ENCODE data around the gene PATE3.

Gene PATE3

GRCh38 chr11:125787827-125788226, at the start of gene PATE3:
Gene PATE3 (plus strand): TSS chr11:125788127. CDS start chr11:125788152, 25 bp downstream.
- no peak for DNase-seq (ENCODE audit: low read depth)

- DNase-seq (ENCODE audit: low read depth): no peak
Observed at GRCh38 chr11:125740617-125741016, 47.3 kb upstream of the PATE3 start.

GRCh38 chr11:125743681-125744080, 44.2 kb upstream of the PATE3 start:
- no peak for DNase-seq (ENCODE audit: low read depth)

- no peak for DNase-seq (ENCODE audit: low read depth)
Observed at GRCh38 chr11:125745979-125746378, 41.9 kb upstream of the PATE3 start, which contains the start of gene PATE1. Gene PATE1 (plus strand): TSS chr11:125746279. CDS start chr11:125746305, 26 bp downstream.

GRCh38 chr11:125750629-125751028, 37.3 kb upstream of the PATE3 start:
- no peak for DNase-seq (ENCODE audit: low read depth)

GRCh38 chr11:125756050-125756449, 31.9 kb upstream of the PATE3 start:
- no peak for DNase-seq (ENCODE audit: low read depth)

GRCh38 chr11:125762445-125762844, 25.5 kb upstream of the PATE3 start:
- DNase-seq (ENCODE audit: low read depth): no peak

- no peak for DNase-seq (ENCODE audit: low read depth)
Observed at GRCh38 chr11:125763483-125763882, 24.4 kb upstream of the PATE3 start.

- DNase-seq (ENCODE audit: low read depth): no peak
Observed at GRCh38 chr11:125766251-125766650, 21.7 kb upstream of the PATE3 start.

GRCh38 chr11:125768336-125769046, 19.4 kb upstream of the PATE3 start:
- no peak for DNase-seq (ENCODE audit: low read depth)

- DNase-seq (ENCODE audit: low read depth): no peak
Observed at GRCh38 chr11:125770583-125770982, 17.3 kb upstream of the PATE3 start.

GRCh38 chr11:125772834-125773505, 15.0 kb upstream of the PATE3 start:
- no peak for DNase-seq (ENCODE audit: low read depth)

- no peak for DNase-seq (ENCODE audit: low read depth)
Observed at GRCh38 chr11:125773516-125773915, 14.4 kb upstream of the PATE3 start.

- no peak for DNase-seq (ENCODE audit: low read depth)
Observed at GRCh38 chr11:125777309-125777708, 10.6 kb upstream of the PATE3 start.

- no peak for DNase-seq (ENCODE audit: low read depth)
Observed at GRCh38 chr11:125778728-125779127, 9.2 kb upstream of the PATE3 start, which contains the start of gene PATE2. Gene PATE2 (minus strand): TSS chr11:125778828. CDS start chr11:125778773, 55 bp downstream.

GRCh38 chr11:125784678-125785077, 3.2 kb upstream of the PATE3 start:
- no peak for DNase-seq (ENCODE audit: low read depth)

- DNase-seq (ENCODE audit: low read depth): no peak
Observed at GRCh38 chr11:125790825-125791224, 2.9 kb downstream of the PATE3 start.

GRCh38 chr11:125797641-125798040, 9.7 kb downstream of the PATE3 start:
- no peak for DNase-seq (ENCODE audit: low read depth)

GRCh38 chr11:125799808-125800207, 11.9 kb downstream of the PATE3 start:
- DNase-seq (ENCODE audit: low read depth): no peak

GRCh38 chr11:125802387-125802786, 14.5 kb downstream of the PATE3 start:
- DNase-seq (ENCODE audit: low read depth): no peak

- DNase-seq (ENCODE audit: low read depth): no peak
Observed at GRCh38 chr11:125807909-125808308, 20.0 kb downstream of the PATE3 start.

- DNase-seq (ENCODE audit: low read depth): no peak
Observed at GRCh38 chr11:125833016-125833415, 45.1 kb downstream of the PATE3 start, which contains the start of gene PATE4. Gene PATE4 (plus strand): TSS chr11:125833316. CDS start chr11:125833360, 44 bp downstream.

- DNase-seq (ENCODE audit: low read depth): no peak
Observed at GRCh38 chr11:125835748-125836147, 47.8 kb downstream of the PATE3 start.

All from activated T-cell treated with anti-CD3 and anti-CD28 coated beads for 24 hours (primary cell).